Upper lobe of left lung (tissue), 6 donors: ENCODE measurements around the gene DOCK11. TPM values are rescaled to one million over a fixed set of nuclear protein-coding genes. Genes with fewer than 3 reads are reported as not detected.
"Not testable (repeated sequence)": the region's sequence is repeated elsewhere in the genome, so short reads cannot be mapped to it uniquely, and the experiment has no call there.

Experiments used
- ATAC-seq, 2 donors: fragments of 200-7000 bp; cut with Tn5 transposase; one replicate each; pipeline ENCODE4 v1.9.1; 2022; ENCODE audit warnings: mild to moderate bottlenecking in 2 of 2, moderate library complexity in 2 of 2; ENCODE audit not compliant: low FRiP score in 2 of 2
- DNase-seq, 2 donors: peaks; one replicate each; pipeline ENCODE4 v3.0.0-alpha.2; 2019 to 2020
- H3K27ac ChIP-seq, 4 donors: fragments of 200-600 bp; sonication (generic); one replicate each; pipeline ENCODE4 v1.5.1; 2016 to 2019
- H3K27me3 ChIP-seq, 4 donors: fragments of 200-600 bp; sonication (generic); one replicate each; pipeline ENCODE4 v1.5.1; 2017 to 2019
- H3K36me3 ChIP-seq, 4 donors: fragments of 200-600 bp; sonication (generic); one replicate each; pipeline ENCODE4 v1.5.1; 2016 to 2019
- H3K4me1 ChIP-seq, 4 donors: fragments of 200-600 bp; sonication (generic); one replicate each; pipeline ENCODE4 v1.5.1; 2018 to 2019
- H3K4me3 ChIP-seq, 4 donors: fragments of 200-600 bp; sonication (generic); one replicate each; pipeline ENCODE4 v1.5.1; 2017 to 2019; ENCODE audit warnings: mild to moderate bottlenecking in 2 of 4, moderate library complexity in 1 of 4
- H3K9me3 ChIP-seq, 4 donors: fragments of 200-600 bp; sonication (generic); one replicate each; pipeline ENCODE4 v1.5.1; 2018 to 2019
- CTCF ChIP-seq, 6 experiments: fragments of 450-650 bp in 4 of 6; fragments of 200-600 bp in 2 of 6; sonication (generic) in 2 of 6; IDR thresholded peaks; one replicate each; pipeline ENCODE4 v1.5.1; 2016 to 2019; ENCODE audit warnings: antibody characterized with exemption in 6 of 6
- EP300 ChIP-seq, 4 donors: sonication (generic); formaldehyde crosslinking; IDR thresholded peaks; one replicate each; pipeline ENCODE4 v1.5.1; 2017; ENCODE audit warnings: antibody characterized with exemption in 4 of 4, control low read depth in 2 of 4
- POLR2A ChIP-seq, 4 donors: fragments of 450-650 bp; IDR thresholded peaks; one replicate each; pipeline ENCODE4 v1.5.1; 2016 to 2017; ENCODE audit warnings: antibody characterized with exemption in 4 of 4, mild to moderate bottlenecking in 2 of 4
- POLR2AphosphoS5 ChIP-seq, 2 donors: sonication (generic); formaldehyde crosslinking; IDR thresholded peaks; one replicate each; pipeline ENCODE4 v1.5.1; 2017; ENCODE audit warnings: antibody characterized with exemption in 2 of 2
- WGBS, 2 donors: methylation state at CpG; one replicate each; pipeline ENCODE4 v1.1.5; 2017 to 2018; 5-methylcytosine and 5-hydroxymethylcytosine counted together
- total RNA-seq, 6 donors: library from RNA; depleted of rRNA in 4 of 6; stranded (reverse); fragments of >200 nt in 4 of 6; gene quantifications; one replicate each; pipeline versions ENCODE4 v1.1.0 to v1.2.1, GENCODE V29; 2016 to 2021
- donor health status: DM: no; HTN: no; CAD: no; lungs with moderate emphysema.
- donor health status: DM: no; HTN: yes; CAD: no; lungs with severe emphysema.

The DOCK11 gene
- total RNA-seq, 6 donors from 2014 or later, result 20.6 to 51.6 (median 42.1) TPM

- ATAC-seq, result peak; percentile 62 to 66
- 47 to 54% methylated on average over 5 of the region's 5 CpGs for WGBS, 2 donors
These were observed 203.0 kb downstream of the DOCK11 start for GRCh38 chrX:118698516-118699170.

GRCh38 chrX:118702741-118703140 lies 207.1 kb downstream of the DOCK11 start:
- H3K4me3 ChIP-seq, result no peak overlapping the region
- WGBS, 2 donors, result 84 to 85% methylated on average over 5 of the region's 5 CpGs
- TF ChIP-seq CTCF (IDR thresholded peaks at IDR 0.05) (no peak), POLR2AphosphoS5 (IDR thresholded peaks at IDR 0.05) (no peak), POLR2A (IDR thresholded peaks at IDR 0.05) (no peak), EP300 (IDR thresholded peaks at IDR 0.05) (no peak)
- no peaks in the 10 kb centered on the region for H3K9me3 ChIP-seq
- no peak for ATAC-seq
- no peaks in the 10 kb centered on the region for H3K27me3 ChIP-seq
- no peaks in the 10 kb centered on the region for H3K4me1 ChIP-seq
- DNase-seq, result no peak
- H3K27ac ChIP-seq, result no peak overlapping the region
- no peaks in the 10 kb centered on the region for H3K36me3 ChIP-seq

More at GRCh38 chrX:118698516-118699170, 203.0 kb downstream of the DOCK11 start:
- Histone ChIP-seq H3K36me3 (no peaks in the 10 kb centered on the region), H3K27ac (no peak overlapping the region), H3K27me3 (no peaks in the 10 kb centered on the region), H3K4me3 (no peak overlapping the region), H3K4me1 (peaks cover 0 to 6% (median 0%) of the 10 kb centered on the region in 4 donors), H3K9me3 (no peaks in the 10 kb centered on the region)
- no peak for TF ChIP-seq CTCF (IDR thresholded peaks at IDR 0.05)
- no peak for TF ChIP-seq POLR2AphosphoS5 (IDR thresholded peaks at IDR 0.05)
- TF ChIP-seq EP300 (IDR thresholded peaks at IDR 0.05), result no peak
- no peak for DNase-seq

- DNase-seq, result no peak
- Histone ChIP-seq H3K27ac (no peak overlapping the region), H3K27me3 (no peaks in the 10 kb centered on the region), H3K36me3 (no peaks in the 10 kb centered on the region), H3K4me1 (no peaks in the 10 kb centered on the region), H3K4me3 (no peak overlapping the region), H3K9me3 (no peaks in the 10 kb centered on the region)
- no peak for TF ChIP-seq EP300 (IDR thresholded peaks at IDR 0.05)
- TF ChIP-seq CTCF (IDR thresholded peaks at IDR 0.05), result no peak
- TF ChIP-seq POLR2AphosphoS5 (IDR thresholded peaks at IDR 0.05), result no peak
- no peak for TF ChIP-seq POLR2A (IDR thresholded peaks at IDR 0.05)
- 75 to 83% methylated on average over 4 of the region's 4 CpGs for WGBS, 2 donors
- ATAC-seq, result no peak
These were observed 211.1 kb downstream of the DOCK11 start for GRCh38 chrX:118706681-118707080.

- no peak overlapping the region for H3K27ac ChIP-seq
- H3K36me3 ChIP-seq, result no peaks in the 10 kb centered on the region
- no peaks in the 10 kb centered on the region for H3K9me3 ChIP-seq
- no peak for ATAC-seq
- H3K4me1 ChIP-seq, result no peaks in the 10 kb centered on the region
- H3K27me3 ChIP-seq, result no peaks in the 10 kb centered on the region
- H3K4me3 ChIP-seq, result no peak overlapping the region
- TF ChIP-seq POLR2A (IDR thresholded peaks at IDR 0.05) (no peak), CTCF (IDR thresholded peaks at IDR 0.05) (no peak)
- WGBS, 2 donors, result 67 to 94% methylated on average over 1 of the region's 1 CpG
- no peak for DNase-seq
These were observed 218.9 kb downstream of the DOCK11 start for GRCh38 chrX:118714521-118714920.

- ATAC-seq, H3K4me3 ChIP-seq, H3K36me3 ChIP-seq, H3K9me3 ChIP-seq, H3K27ac ChIP-seq, H3K4me1 ChIP-seq, H3K27me3 ChIP-seq, DNase-seq: not testable (repeated sequence)
- WGBS, 2 donors, result 82 to 95% methylated on average over 14 of the region's 14 CpGs
These were observed 220.3 kb downstream of the DOCK11 start for GRCh38 chrX:118715917-118716316.

GRCh38 chrX:118716833-118717232 lies 221.2 kb downstream of the DOCK11 start:
- 92% methylated on average over 22 of the region's 28 CpGs; no CpG with 5 or more reads in 1 of the 2 donors for WGBS, 2 donors
- not testable (repeated sequence) for H3K4me3 ChIP-seq, ATAC-seq, H3K9me3 ChIP-seq, H3K36me3 ChIP-seq, H3K4me1 ChIP-seq, H3K27me3 ChIP-seq
- H3K27ac ChIP-seq, result peak overlapping the region; percentile 48 to 75 (median 60)
- DNase-seq, result peak in 1 of 2 donors; percentile 15
